ENCODE results near the gene ZNF385C.

DNA sequence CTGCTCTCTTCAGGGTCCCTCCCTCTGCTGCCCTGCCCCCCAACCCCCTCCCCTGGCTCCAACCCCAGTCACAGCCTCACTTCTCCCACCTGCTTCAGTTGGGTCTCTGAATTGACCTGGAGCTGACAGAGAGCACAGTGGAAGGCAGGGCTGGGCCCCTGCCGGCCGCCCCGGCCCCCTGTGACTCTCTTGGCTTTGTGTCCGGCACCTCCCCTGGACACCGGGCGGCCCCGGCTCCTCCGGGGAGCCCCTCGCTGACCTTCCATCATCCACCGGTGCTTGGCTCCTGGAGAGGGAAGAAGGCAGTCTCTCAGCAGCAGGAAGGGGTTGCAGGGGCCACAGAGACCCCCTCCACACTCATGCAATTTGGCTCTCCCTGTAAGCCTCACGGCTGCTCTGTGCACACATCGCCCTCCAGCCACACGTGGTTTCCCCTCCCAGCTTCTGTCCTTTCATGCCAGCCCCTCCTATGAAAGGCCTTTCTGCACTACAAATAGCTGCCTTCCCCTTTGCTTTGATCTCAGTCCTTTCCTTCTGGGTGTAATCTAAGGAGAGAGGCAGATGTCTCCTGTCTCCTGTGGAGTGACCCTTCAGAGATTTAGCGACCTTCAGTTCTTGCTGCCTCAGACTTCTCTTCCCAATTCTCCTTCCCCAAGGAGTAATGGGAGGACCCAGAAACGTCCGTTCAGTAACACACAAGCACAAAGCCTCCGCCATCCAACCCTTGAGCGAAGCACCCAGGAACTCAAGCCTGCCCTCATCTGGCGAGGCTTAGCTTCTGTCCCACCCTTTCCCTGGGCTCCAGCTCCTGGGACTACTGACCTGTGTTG is 70.1 kb downstream of the ZNF385C start:
- TF ChIP-seq, protein P1, sequence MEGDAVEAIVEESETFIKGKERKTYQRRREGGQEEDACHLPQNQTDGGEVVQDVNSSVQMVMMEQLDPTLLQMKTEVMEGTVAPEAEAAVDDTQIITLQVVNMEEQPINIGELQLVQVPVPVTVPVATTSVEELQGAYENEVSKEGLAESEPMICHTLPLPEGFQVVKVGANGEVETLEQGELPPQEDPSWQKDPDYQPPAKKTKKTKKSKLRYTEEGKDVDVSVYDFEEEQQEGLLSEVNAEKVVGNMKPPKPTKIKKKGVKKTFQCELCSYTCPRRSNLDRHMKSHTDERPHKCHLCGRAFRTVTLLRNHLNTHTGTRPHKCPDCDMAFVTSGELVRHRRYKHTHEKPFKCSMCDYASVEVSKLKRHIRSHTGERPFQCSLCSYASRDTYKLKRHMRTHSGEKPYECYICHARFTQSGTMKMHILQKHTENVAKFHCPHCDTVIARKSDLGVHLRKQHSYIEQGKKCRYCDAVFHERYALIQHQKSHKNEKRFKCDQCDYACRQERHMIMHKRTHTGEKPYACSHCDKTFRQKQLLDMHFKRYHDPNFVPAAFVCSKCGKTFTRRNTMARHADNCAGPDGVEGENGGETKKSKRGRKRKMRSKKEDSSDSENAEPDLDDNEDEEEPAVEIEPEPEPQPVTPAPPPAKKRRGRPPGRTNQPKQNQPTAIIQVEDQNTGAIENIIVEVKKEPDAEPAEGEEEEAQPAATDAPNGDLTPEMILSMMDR (IDR thresholded peaks at IDR 0.05): no peak
- no peak for TF ChIP-seq POLR2A (IDR thresholded peaks at IDR 0.05)

Data from breast epithelium (tissue), 3 donors.